ENCODE data around the gene APEH. TPM values are rescaled to one million over a fixed set of nuclear protein-coding genes. Genes with fewer than 3 reads are reported as not detected.

The APEH gene
- total RNA-seq, 1 donor from 2014 or later: 53.3 TPM

DNA sequence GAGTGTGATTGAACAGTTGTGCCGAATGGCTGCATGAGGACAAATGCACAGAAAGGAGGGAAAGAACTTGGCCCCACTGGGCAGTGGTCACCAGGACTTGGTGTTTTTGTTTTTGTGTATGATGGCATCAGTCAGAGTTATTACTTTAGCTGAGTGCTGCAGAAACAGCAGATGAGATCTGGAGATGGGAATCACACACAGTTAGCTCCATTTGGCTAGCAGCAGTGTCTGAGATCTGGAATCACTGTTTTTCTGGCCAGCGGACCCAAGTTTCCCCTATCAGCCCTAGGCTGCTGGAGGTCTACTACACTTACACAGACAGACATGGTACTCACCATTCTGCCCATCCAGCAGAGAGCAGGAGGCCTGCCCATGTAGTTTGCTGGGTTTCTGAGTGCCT, 45.9 kb upstream of the APEH start:
- no peak overlapping the region for H3K4me3 ChIP-seq
- no peak for DNase-seq (ENCODE audit: extremely low spot score in 2 of 2)

DNA sequence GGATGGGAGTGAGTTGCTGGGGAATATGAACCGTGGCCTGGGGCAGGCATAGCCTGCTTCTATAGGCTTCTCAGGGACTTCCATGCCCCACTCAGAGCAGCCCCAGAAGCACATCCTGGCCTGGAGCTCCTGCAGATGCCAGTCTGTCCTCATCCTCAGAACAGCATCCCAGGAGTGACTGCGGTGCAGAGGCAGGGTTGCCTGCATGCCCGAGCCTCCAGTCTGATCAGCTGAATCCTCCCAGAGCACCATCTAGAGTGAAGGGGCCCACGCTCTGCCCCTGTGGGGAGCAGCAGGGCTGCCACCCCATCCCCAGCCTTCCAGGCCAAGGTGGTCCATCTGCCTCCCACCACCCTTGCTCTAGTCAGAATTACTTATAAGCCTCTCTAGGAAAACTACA, 44.7 kb upstream of the APEH start:
- no peak for DNase-seq (ENCODE audit: extremely low spot score in 2 of 2)
- TF ChIP-seq POLR2A (IDR thresholded peaks at IDR 0.05) (no peak), CTCF (IDR thresholded peaks at IDR 0.05) (no peak)

More for the DNA sequence above, 45.9 kb upstream of the APEH start:
- H3K27ac ChIP-seq: no peak overlapping the region
- intact Hi-C loops (cut with DNase I): no loop called here
- no peaks in the 10 kb centered on the region for H3K9me3 ChIP-seq
- H3K4me1 ChIP-seq: no peaks in the 10 kb centered on the region
- TF ChIP-seq CTCF (IDR thresholded peaks at IDR 0.05) (no peak), POLR2A (IDR thresholded peaks at IDR 0.05) (no peak), POLR2AphosphoS5 (IDR thresholded peaks at IDR 0.05; ENCODE audit: insufficient read depth in 1 of 2, low read depth in 1 of 2) (no peak)
- H3K36me3 ChIP-seq: no peaks in the 10 kb centered on the region
- no peaks in the 10 kb centered on the region for H3K27me3 ChIP-seq

DNA sequence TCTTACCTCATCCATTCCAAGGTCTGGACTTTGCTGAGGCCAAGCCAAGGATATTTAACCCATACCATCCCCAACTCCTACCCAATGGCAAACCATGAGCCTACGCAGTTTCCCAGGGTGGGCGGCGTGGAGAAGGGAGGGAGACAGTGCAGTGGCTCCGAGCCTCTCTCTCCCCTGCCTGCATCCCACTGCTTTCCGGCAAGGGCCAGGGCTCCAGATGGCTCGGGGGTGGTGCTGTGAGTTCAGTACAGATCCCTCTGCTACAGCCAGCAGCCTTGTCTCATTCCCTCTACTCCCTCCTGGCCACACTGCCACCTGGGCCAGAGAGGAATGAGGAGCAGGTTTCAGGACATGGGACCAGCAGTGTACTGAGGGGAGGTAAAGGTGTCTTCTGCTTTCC, 44.3 kb upstream of the APEH start:
- no peaks in the 10 kb centered on the region for H3K36me3 ChIP-seq
- intact Hi-C loops (cut with DNase I): no loop called here
- no peak overlapping the region for H3K4me3 ChIP-seq
- no peaks in the 10 kb centered on the region for H3K4me1 ChIP-seq
- TF ChIP-seq POLR2A (IDR thresholded peaks at IDR 0.05) (no peak), POLR2AphosphoS5 (IDR thresholded peaks at IDR 0.05; ENCODE audit: insufficient read depth in 1 of 2, low read depth in 1 of 2) (no peak), CTCF (IDR thresholded peaks at IDR 0.05) (no peak)
- H3K27me3 ChIP-seq: no peaks in the 10 kb centered on the region
- H3K9me3 ChIP-seq: no peaks in the 10 kb centered on the region
- no peak for DNase-seq (ENCODE audit: extremely low spot score in 2 of 2)
- no peak overlapping the region for H3K27ac ChIP-seq

More for the DNA sequence above, 44.7 kb upstream of the APEH start:
- H3K27me3 ChIP-seq: no peaks in the 10 kb centered on the region
- intact Hi-C loops (cut with DNase I): no loop called here
- no peak overlapping the region for H3K27ac ChIP-seq
- no peaks in the 10 kb centered on the region for H3K36me3 ChIP-seq
- H3K9me3 ChIP-seq: no peaks in the 10 kb centered on the region
- H3K4me3 ChIP-seq: no peak overlapping the region
- no peaks in the 10 kb centered on the region for H3K4me1 ChIP-seq

- TF ChIP-seq CTCF (IDR thresholded peaks at IDR 0.05): no peak
- no peak for TF ChIP-seq POLR2A (IDR thresholded peaks at IDR 0.05)
- TF ChIP-seq POLR2AphosphoS5 (IDR thresholded peaks at IDR 0.05; ENCODE audit: insufficient read depth in 1 of 2, low read depth in 1 of 2): no peak
- Histone ChIP-seq H3K9me3 (no peaks in the 10 kb centered on the region), H3K4me1 (no peaks in the 10 kb centered on the region), H3K27ac (no peak overlapping the region), H3K4me3 (no peak overlapping the region), H3K36me3 (no peaks in the 10 kb centered on the region), H3K27me3 (no peaks in the 10 kb centered on the region)
- DNase-seq (ENCODE audit: extremely low spot score in 2 of 2): no peak
- intact Hi-C loops (cut with DNase I): no loop called here
These were observed 43.4 kb upstream of the APEH start for GRCh38 chr3:49630784-49631183.

- Histone ChIP-seq H3K27ac (no peak overlapping the region), H3K27me3 (no peaks in the 10 kb centered on the region), H3K36me3 (no peaks in the 10 kb centered on the region), H3K9me3 (no peaks in the 10 kb centered on the region), H3K4me1 (peaks cover 18% of the 10 kb centered on the region), H3K4me3 (no peak overlapping the region)
- intact Hi-C loops (cut with DNase I): no loop called here
- no peak for TF ChIP-seq POLR2AphosphoS5 (IDR thresholded peaks at IDR 0.05; ENCODE audit: insufficient read depth in 1 of 2, low read depth in 1 of 2)
- no peak for TF ChIP-seq POLR2A (IDR thresholded peaks at IDR 0.05)
- TF ChIP-seq CTCF (IDR thresholded peaks at IDR 0.05): no peak
- DNase-seq (ENCODE audit: extremely low spot score in 2 of 2): no peak
These were observed 39.4 kb upstream of the APEH start for GRCh38 chr3:49634736-49635135.
